Gastroesophageal sphincter (tissue), 4 donors: ENCODE measurements around the gene UBE2F. TPM values are rescaled to one million over a fixed set of nuclear protein-coding genes. Genes with fewer than 3 reads are reported as not detected.
"Not testable (repeated sequence)": the region's sequence is repeated elsewhere in the genome, so short reads cannot be mapped to it uniquely, and the experiment has no call there.

Source experiments
- ATAC-seq: fragments of 150-250 bp; one replicate; pipeline ENCODE4 v1.9.1; 2016; ENCODE audit warnings: mild to moderate bottlenecking, moderate library complexity
- H3K27ac ChIP-seq, 4 donors: fragments of 200-600 bp; sonication (generic) in 3 of 4; 1 replicate in 3 of 4; 2 replicates in 1 of 4; pipeline ENCODE4 v1.5.1; 2016 to 2019
- H3K27me3 ChIP-seq: fragments of 200-600 bp; sonication (generic); one replicate; pipeline ENCODE4 v1.5.1; 2019
- H3K36me3 ChIP-seq, 2 donors: fragments of 200-600 bp; sonication (generic); one replicate each; pipeline ENCODE4 v1.5.1; 2019; ENCODE audit warnings: control low read depth in 1 of 2
- H3K4me1 ChIP-seq, 3 donors: fragments of 200-600 bp; sonication (generic); 1 replicate in 2 of 3; 2 replicates in 1 of 3; pipeline ENCODE4 v1.5.1; 2016 to 2019; ENCODE audit warnings: control low read depth in 2 of 3
- H3K4me3 ChIP-seq, 2 donors: fragments of 200-600 bp; sonication (generic); one replicate each; pipeline ENCODE4 v1.5.1; 2019; ENCODE audit warnings: mild to moderate bottlenecking in 1 of 2, moderate library complexity in 1 of 2
- H3K9me3 ChIP-seq, 3 donors: fragments of 200-600 bp; sonication (generic); one replicate each; pipeline ENCODE4 v1.5.1; 2017 to 2019; ENCODE audit warnings: control low read depth in 2 of 3
- CTCF ChIP-seq, 4 experiments: fragments of 200-600 bp in 2 of 4; fragments of 450-650 bp in 2 of 4; sonication (generic) in 1 of 4; IDR thresholded peaks; one replicate each; pipeline ENCODE4 v1.5.1; 2017 to 2019; ENCODE audit warnings: antibody characterized with exemption in 4 of 4, mild to moderate bottlenecking in 2 of 4, moderate library complexity in 2 of 4
- EP300 ChIP-seq: sonication (generic); formaldehyde crosslinking; IDR thresholded peaks from one replicate; pipeline ENCODE4 v1.6.1; 2017; ENCODE audit warnings: antibody characterized with exemption, mild to moderate bottlenecking
- POLR2A ChIP-seq, 2 donors: fragments of 450-650 bp; IDR thresholded peaks; one replicate each; pipeline ENCODE4 v1.6.1; 2017; ENCODE audit warnings: antibody characterized with exemption in 2 of 2, mild to moderate bottlenecking in 2 of 2, moderate library complexity in 1 of 2
- POLR2AphosphoS5 ChIP-seq: sonication (generic); formaldehyde crosslinking; IDR thresholded peaks from one replicate; pipeline ENCODE4 v1.6.1; 2017; ENCODE audit warnings: antibody characterized with exemption
- WGBS, 2 donors: methylation state at CpG; one replicate each; pipeline ENCODE4 v1.1.5; 2018; ENCODE audit warnings: low coverage in 1 of 2; 5-methylcytosine and 5-hydroxymethylcytosine counted together
- total RNA-seq, 4 donors: library from RNA; depleted of rRNA; stranded (reverse); fragments of >200 nt; gene quantifications; one replicate each; pipeline ENCODE4 v1.1.0, GENCODE V29; 2016

The UBE2F gene
- total RNA-seq, 4 donors from 2014 or later = 85.0 to 99.5 (median 96.3) TPM

GRCh38 chr2:238043851-238044250 is 77.0 kb downstream of the UBE2F start:
- no peak for ATAC-seq
- WGBS, 2 donors = 86 to 94% methylated on average over 1 to 4 of the region's 6 CpGs
- Histone ChIP-seq H3K9me3 (peaks cover 0 to 8% (median 0%) of the 10 kb centered on the region in 3 donors), H3K27ac (no peak overlapping the region), H3K4me3 (no peak overlapping the region), H3K27me3 (no peaks in the 10 kb centered on the region), H3K36me3 (peaks cover 0 to 73% of the 10 kb centered on the region in 2 donors), H3K4me1 (no peaks in the 10 kb centered on the region)
- no peak for TF ChIP-seq POLR2AphosphoS5
- TF ChIP-seq CTCF (IDR thresholded peaks at IDR 0.05) = no peak
- TF ChIP-seq EP300 = no peak
- no peak for TF ChIP-seq POLR2A (IDR thresholded peaks at IDR 0.05)

GRCh38 chr2:238045575-238045974 is 78.8 kb downstream of the UBE2F start:
- no peak overlapping the region for H3K27ac ChIP-seq
- no peaks in the 10 kb centered on the region for H3K4me1 ChIP-seq
- H3K9me3 ChIP-seq = peaks cover 0 to 13% (median 0%) of the 10 kb centered on the region in 3 donors
- H3K4me3 ChIP-seq = no peak overlapping the region
- no peak for ATAC-seq
- no peak for TF ChIP-seq POLR2AphosphoS5
- TF ChIP-seq CTCF (IDR thresholded peaks at IDR 0.05) = no peak
- TF ChIP-seq EP300 = no peak
- TF ChIP-seq POLR2A (IDR thresholded peaks at IDR 0.05) = no peak
- H3K27me3 ChIP-seq = no peaks in the 10 kb centered on the region
- H3K36me3 ChIP-seq = peaks cover 0 to 56% of the 10 kb centered on the region in 2 donors

GRCh38 chr2:238046725-238047270 is 80.0 kb downstream of the UBE2F start:
- TF ChIP-seq POLR2A (IDR thresholded peaks at IDR 0.05) = no peak
- no peak for TF ChIP-seq EP300
- no peak overlapping the region for H3K4me3 ChIP-seq
- H3K9me3 ChIP-seq = peaks cover 0 to 13% (median 0%) of the 10 kb centered on the region in 3 donors
- ATAC-seq = no peak
- peaks cover 0 to 44% of the 10 kb centered on the region in 2 donors for H3K36me3 ChIP-seq
- no peaks in the 10 kb centered on the region for H3K27me3 ChIP-seq
- WGBS, 2 donors = 100% methylated on average over 1 of the region's 2 CpGs; no CpG with 5 or more reads in 1 of the 2 donors
- no peak overlapping the region for H3K27ac ChIP-seq
- H3K4me1 ChIP-seq = no peaks in the 10 kb centered on the region

GRCh38 chr2:238053191-238053776 is 86.5 kb downstream of the UBE2F start:
- WGBS, 2 donors = 69 to 79% methylated on average over 2 of the region's 2 CpGs
- H3K27me3 ChIP-seq = peaks cover 8% of the 10 kb centered on the region
- TF ChIP-seq CTCF (IDR thresholded peaks at IDR 0.05) = no peak
- no peak for TF ChIP-seq POLR2A (IDR thresholded peaks at IDR 0.05)
- TF ChIP-seq POLR2AphosphoS5 = no peak
- no peak for TF ChIP-seq EP300
- ATAC-seq = no peak
- no peaks in the 10 kb centered on the region for H3K4me1 ChIP-seq
- no peak overlapping the region for H3K4me3 ChIP-seq
- no peak overlapping the region for H3K27ac ChIP-seq
- peaks cover 0 to 11% (median 0%) of the 10 kb centered on the region in 3 donors for H3K9me3 ChIP-seq
- H3K36me3 ChIP-seq = no peaks in the 10 kb centered on the region

- no peaks in the 10 kb centered on the region for H3K36me3 ChIP-seq
- H3K4me1 ChIP-seq = peaks cover 0 to 12% (median 0%) of the 10 kb centered on the region in 3 donors
- H3K27ac ChIP-seq = no peak overlapping the region
- no peak overlapping the region for H3K4me3 ChIP-seq
- H3K9me3 ChIP-seq = no peaks in the 10 kb centered on the region
- TF ChIP-seq EP300 (no peak), CTCF (IDR thresholded peaks at IDR 0.05) (no peak), POLR2AphosphoS5 (no peak), POLR2A (IDR thresholded peaks at IDR 0.05) (no peak)
- H3K27me3 ChIP-seq = peaks cover 8% of the 10 kb centered on the region
- no peak for ATAC-seq
- WGBS, 2 donors = 64 to 67% methylated on average over 2 to 3 of the region's 3 CpGs
Observed at GRCh38 chr2:238055841-238056240, 89.0 kb downstream of the UBE2F start.

GRCh38 chr2:238057696-238058575 is 91.1 kb downstream of the UBE2F start:
- not testable (repeated sequence) for H3K27ac ChIP-seq, ATAC-seq, H3K9me3 ChIP-seq, H3K36me3 ChIP-seq, H3K27me3 ChIP-seq, H3K4me3 ChIP-seq
- 100% methylated on average over 3 of the region's 44 CpGs; no CpG with 5 or more reads in 1 of the 2 donors for WGBS, 2 donors
- H3K4me1 ChIP-seq = peaks cover 0 to 28% (median 4%) of the 10 kb centered on the region in 3 donors
